ENCODE measurements around the gene TIMELESS. TPM values are rescaled to one million over a fixed set of nuclear protein-coding genes. Genes with fewer than 3 reads are reported as not detected.
"Not testable (repeated sequence)": the region's sequence is repeated elsewhere in the genome, so short reads cannot be mapped to it uniquely, and the experiment has no call there.

The TIMELESS gene, protein sequence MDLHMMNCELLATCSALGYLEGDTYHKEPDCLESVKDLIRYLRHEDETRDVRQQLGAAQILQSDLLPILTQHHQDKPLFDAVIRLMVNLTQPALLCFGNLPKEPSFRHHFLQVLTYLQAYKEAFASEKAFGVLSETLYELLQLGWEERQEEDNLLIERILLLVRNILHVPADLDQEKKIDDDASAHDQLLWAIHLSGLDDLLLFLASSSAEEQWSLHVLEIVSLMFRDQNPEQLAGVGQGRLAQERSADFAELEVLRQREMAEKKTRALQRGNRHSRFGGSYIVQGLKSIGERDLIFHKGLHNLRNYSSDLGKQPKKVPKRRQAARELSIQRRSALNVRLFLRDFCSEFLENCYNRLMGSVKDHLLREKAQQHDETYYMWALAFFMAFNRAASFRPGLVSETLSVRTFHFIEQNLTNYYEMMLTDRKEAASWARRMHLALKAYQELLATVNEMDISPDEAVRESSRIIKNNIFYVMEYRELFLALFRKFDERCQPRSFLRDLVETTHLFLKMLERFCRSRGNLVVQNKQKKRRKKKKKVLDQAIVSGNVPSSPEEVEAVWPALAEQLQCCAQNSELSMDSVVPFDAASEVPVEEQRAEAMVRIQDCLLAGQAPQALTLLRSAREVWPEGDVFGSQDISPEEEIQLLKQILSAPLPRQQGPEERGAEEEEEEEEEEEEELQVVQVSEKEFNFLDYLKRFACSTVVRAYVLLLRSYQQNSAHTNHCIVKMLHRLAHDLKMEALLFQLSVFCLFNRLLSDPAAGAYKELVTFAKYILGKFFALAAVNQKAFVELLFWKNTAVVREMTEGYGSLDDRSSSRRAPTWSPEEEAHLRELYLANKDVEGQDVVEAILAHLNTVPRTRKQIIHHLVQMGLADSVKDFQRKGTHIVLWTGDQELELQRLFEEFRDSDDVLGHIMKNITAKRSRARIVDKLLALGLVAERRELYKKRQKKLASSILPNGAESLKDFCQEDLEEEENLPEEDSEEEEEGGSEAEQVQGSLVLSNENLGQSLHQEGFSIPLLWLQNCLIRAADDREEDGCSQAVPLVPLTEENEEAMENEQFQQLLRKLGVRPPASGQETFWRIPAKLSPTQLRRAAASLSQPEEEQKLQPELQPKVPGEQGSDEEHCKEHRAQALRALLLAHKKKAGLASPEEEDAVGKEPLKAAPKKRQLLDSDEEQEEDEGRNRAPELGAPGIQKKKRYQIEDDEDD
- total RNA-seq = 43.7 and 45.6 TPM in 2 replicates

DNA sequence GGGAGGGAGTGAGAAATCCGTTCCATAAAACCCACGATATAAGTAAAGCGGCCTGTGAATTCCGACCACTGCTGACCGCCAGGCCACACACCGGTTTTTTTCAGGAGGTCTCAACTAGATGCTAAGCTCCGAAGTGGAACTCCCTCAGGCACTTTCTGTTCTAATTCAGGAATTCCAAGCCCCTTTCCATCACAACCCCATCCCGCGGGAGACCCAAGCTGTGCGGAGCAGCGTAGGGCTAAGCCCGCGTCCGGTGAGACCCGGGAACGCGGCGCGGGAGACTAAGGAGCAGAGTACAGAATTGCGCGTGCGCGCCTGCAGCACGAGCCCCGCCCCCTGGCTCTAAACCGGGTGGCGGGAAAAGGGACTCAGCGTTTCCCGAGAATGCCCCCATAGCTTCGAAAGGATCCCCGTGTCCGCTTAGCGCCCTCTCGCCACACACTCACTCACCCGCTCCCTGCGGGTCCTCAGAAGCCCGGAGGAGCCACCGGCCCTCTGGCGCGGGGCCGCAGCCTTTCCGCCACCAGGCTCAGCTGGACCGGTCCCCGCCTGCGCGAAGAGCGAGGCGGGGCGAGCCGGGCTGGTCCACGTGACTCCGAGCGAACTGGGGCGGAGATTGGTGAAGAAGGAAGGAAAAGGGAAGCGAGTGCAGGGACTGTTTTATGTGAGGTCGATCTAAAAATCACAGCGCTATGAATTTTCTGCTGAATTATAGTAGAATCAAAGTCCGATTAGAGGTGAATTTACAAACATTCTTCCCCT lies at the start of gene TIMELESS:
Gene TIMELESS (minus strand): TSS at position 567 of the 762 bp plus-strand sequence. CDS start 15,256 bp downstream, outside the sequence.
- intact Hi-C loops (cut with micrococcal nuclease) = loop anchor here (1.0 to 5.0 kb wide), 6 partner anchors 19 to 347 kb away; partner anchors contain the start of genes CNPY2, CS, PA2G4 and PAN2
- Mint-ChIP-seq H3K4me1 (ENCODE audit: low read depth) (peaks cover 24% of the 10 kb centered on the region), H3K27me3 (ENCODE audit: low read depth) (no peaks in the 10 kb centered on the region), H3K9me3 (peaks cover 3% of the 10 kb centered on the region), H3K4me3 (ENCODE audit: low read depth) (peak within 1 kb of the TSS; percentile 86), H3K27ac (peak within 1 kb of the TSS; percentile 86), H3K36me3 (ENCODE audit: low read depth) (peaks cover 18% of the 10 kb centered on the region)
- DNase-seq (ENCODE audit: low spot score) = peak; percentile 88

DNA sequence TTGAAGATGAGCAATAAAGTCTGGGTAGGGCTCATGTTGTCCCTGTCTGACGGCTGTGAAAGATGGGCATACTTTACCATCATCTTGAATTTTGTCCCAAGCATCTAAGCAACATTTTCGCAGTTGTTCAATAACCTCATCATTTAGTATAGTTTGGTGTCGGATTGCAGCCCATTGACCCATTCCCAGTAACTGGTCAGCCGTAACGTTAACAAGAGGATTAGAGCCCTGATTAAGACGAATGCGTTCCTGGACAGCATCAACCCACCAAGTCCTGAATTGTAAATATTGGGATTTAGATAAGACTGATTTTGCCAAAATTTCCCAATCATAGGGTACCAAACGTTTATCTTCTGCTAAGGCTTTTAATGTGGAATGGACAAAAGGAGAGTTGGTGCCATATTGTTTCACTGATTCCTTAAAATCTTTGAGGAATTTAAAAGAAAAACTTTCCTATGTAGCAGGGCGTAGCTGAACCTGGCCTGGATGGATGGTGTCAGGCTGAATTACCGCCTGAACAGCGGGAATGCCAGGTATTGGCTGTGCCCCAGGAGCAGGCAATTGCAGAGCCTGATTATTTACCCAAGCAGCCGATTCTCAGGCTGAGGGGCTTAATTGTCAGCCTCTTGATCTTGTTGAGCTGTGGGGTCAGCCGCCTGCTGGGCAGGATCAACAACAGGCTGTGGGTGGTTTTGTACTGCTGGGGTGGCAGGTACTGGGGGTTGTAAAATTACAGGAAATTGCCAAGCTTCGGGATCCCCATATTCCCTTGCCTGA lies 49.1 kb upstream of the TIMELESS start:
- intact Hi-C loops (cut with micrococcal nuclease); H3K4me1 Mint-ChIP-seq (ENCODE audit: low read depth): not testable (repeated sequence)

DNA sequence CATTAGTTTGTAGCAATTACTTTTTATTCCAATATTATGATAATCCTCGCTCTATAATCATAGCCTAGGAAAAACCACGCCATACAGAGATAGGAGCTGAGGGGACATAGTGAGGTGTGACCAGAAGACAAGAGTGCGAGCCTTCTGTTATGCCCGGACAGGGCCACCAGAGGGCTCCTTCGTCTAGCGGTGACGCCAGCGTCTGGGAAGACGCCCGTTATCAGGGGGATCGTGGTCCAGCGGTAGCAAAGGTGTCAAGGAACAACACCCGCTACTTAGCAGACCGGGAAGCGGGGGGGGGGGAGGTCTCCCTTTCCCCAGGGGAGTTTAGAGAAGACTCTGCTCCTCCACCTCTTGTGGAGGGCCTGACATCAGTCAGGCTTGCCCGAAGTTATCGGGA lies 47.5 kb upstream of the TIMELESS start:
- H3K36me3 Mint-ChIP-seq (ENCODE audit: low read depth); intact Hi-C loops (cut with micrococcal nuclease); H3K9me3 Mint-ChIP-seq: not testable (repeated sequence)

More for the DNA sequence above, 49.1 kb upstream of the TIMELESS start:
- not testable (repeated sequence) for H3K9me3 Mint-ChIP-seq; H3K27me3 Mint-ChIP-seq (ENCODE audit: low read depth); H3K36me3 Mint-ChIP-seq (ENCODE audit: low read depth); H3K4me3 Mint-ChIP-seq (ENCODE audit: low read depth); H3K27ac Mint-ChIP-seq; DNase-seq (ENCODE audit: low spot score)

DNA sequence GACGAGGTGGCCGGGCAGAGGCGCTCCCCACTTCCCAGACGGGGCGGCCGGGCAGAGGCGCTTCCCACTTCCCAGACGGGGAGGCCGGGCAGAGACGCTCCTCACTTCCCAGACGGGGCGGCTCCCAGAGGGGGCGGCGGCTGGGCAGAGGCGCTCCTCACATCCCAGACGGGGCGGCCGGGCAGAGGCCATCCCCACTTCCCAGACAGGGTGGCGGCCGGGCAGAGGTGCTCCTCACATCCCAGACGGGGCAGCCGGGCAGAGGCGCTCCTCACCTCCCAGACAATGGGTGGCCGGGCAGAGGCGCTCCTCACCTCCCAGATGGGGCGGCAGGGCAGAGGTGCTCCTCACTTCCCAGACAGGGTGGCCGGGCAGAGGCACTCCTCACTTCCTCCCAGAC lies 45.3 kb upstream of the TIMELESS start:
- H3K4me3 Mint-ChIP-seq (ENCODE audit: low read depth); H3K27ac Mint-ChIP-seq; H3K36me3 Mint-ChIP-seq (ENCODE audit: low read depth); H3K9me3 Mint-ChIP-seq; intact Hi-C loops (cut with micrococcal nuclease); H3K4me1 Mint-ChIP-seq (ENCODE audit: low read depth); DNase-seq (ENCODE audit: low spot score): not testable (repeated sequence)
- peaks cover 21% of the 10 kb centered on the region for H3K27me3 Mint-ChIP-seq (ENCODE audit: low read depth)

More for the DNA sequence above, 47.5 kb upstream of the TIMELESS start:
- DNase-seq (ENCODE audit: low spot score) = peak; percentile 38
- not testable (repeated sequence) for H3K27me3 Mint-ChIP-seq (ENCODE audit: low read depth); H3K27ac Mint-ChIP-seq; H3K4me1 Mint-ChIP-seq (ENCODE audit: low read depth)
- H3K4me3 Mint-ChIP-seq (ENCODE audit: low read depth) = peak overlapping the region; percentile 30

DNA sequence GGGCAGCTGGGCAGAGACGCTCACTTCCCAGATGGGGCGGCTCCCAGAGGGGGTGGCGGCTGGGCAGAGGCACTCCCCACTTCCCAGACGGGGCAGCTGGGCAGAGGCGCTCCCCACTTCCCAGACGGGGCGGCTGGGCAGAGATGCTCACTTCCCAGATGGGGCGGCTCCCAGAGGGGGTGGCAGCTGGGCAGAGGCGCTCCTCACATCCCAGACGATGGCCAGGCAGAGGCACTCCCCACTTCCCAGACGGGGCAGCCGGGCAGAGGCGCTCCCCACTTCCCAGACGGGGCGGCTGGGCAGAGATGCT lies 44.8 kb upstream of the TIMELESS start:
- H3K36me3 Mint-ChIP-seq (ENCODE audit: low read depth); intact Hi-C loops (cut with micrococcal nuclease): not testable (repeated sequence)

DNA sequence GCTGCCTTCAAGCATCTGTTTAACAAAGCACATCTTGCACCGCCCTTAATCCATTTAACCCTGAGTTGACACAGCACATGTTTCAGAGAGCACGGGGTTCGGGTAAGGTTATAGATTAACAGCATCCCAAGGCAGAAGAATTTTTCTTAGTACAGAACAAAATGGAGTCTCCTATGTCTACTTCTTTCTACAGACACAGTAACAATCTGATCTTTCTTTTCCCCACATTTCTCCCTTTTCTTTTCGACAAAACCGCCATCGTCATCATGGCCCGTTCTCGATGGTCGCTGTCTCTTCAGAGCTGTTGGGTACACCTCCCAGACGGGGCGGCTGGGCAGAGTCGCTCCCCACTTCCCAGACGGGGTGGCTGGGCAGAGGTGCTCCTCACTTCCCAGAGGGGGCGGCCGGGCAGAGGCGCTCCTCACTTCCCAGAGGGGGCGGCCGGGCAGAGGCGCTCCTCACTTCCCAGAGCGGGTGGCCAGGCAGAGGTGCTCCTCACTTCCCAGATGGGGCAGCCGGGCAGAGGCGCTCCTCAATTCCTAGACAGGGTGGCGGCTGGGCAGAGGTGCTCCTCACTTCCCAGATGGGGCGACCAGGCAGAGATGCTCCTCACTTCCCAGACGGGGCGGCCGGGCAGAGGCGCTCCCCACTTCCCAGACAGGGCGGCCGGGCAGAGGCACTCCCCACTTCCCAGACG lies 44.3 kb upstream of the TIMELESS start:
- H3K27me3 Mint-ChIP-seq (ENCODE audit: low read depth) = peaks cover 26% of the 10 kb centered on the region
- H3K36me3 Mint-ChIP-seq (ENCODE audit: low read depth); H3K9me3 Mint-ChIP-seq; intact Hi-C loops (cut with micrococcal nuclease); H3K4me1 Mint-ChIP-seq (ENCODE audit: low read depth); H3K4me3 Mint-ChIP-seq (ENCODE audit: low read depth); H3K27ac Mint-ChIP-seq; DNase-seq (ENCODE audit: low spot score): not testable (repeated sequence)

More for the DNA sequence above, 44.8 kb upstream of the TIMELESS start:
- H3K4me3 Mint-ChIP-seq (ENCODE audit: low read depth); DNase-seq (ENCODE audit: low spot score); H3K27ac Mint-ChIP-seq; H3K4me1 Mint-ChIP-seq (ENCODE audit: low read depth); H3K9me3 Mint-ChIP-seq: not testable (repeated sequence)
- peaks cover 26% of the 10 kb centered on the region for H3K27me3 Mint-ChIP-seq (ENCODE audit: low read depth)

DNA sequence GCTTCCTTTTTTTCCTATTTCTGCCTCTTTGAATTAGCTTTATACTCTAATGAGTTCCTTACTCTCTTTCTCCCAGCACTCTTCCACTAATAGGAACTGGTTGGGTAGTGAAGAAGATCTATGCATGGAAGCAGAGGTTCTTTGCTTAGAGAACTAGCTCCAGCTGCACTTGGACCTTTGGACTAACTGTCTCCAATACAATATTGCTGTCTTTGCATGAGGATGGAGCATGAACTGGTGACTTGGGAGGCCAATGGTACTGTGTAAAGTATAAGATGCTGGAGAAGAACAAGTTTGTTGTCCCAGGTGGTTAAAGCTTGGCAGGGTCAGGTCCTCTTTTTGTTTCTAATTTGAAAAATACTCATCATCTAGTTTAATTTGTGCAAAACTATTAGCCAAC lies 41.1 kb upstream of the TIMELESS start:
- H3K4me1 Mint-ChIP-seq (ENCODE audit: low read depth) = peaks cover 12% of the 10 kb centered on the region
- peaks cover 4% of the 10 kb centered on the region for H3K36me3 Mint-ChIP-seq (ENCODE audit: low read depth)
- intact Hi-C loops (cut with micrococcal nuclease) = no loop called here
- peaks cover 42% of the 10 kb centered on the region for H3K27me3 Mint-ChIP-seq (ENCODE audit: low read depth)
- H3K4me3 Mint-ChIP-seq (ENCODE audit: low read depth) = no peak overlapping the region
- H3K9me3 Mint-ChIP-seq = no peaks in the 10 kb centered on the region
- no peak overlapping the region for H3K27ac Mint-ChIP-seq
- no peak for DNase-seq (ENCODE audit: low spot score)

DNA sequence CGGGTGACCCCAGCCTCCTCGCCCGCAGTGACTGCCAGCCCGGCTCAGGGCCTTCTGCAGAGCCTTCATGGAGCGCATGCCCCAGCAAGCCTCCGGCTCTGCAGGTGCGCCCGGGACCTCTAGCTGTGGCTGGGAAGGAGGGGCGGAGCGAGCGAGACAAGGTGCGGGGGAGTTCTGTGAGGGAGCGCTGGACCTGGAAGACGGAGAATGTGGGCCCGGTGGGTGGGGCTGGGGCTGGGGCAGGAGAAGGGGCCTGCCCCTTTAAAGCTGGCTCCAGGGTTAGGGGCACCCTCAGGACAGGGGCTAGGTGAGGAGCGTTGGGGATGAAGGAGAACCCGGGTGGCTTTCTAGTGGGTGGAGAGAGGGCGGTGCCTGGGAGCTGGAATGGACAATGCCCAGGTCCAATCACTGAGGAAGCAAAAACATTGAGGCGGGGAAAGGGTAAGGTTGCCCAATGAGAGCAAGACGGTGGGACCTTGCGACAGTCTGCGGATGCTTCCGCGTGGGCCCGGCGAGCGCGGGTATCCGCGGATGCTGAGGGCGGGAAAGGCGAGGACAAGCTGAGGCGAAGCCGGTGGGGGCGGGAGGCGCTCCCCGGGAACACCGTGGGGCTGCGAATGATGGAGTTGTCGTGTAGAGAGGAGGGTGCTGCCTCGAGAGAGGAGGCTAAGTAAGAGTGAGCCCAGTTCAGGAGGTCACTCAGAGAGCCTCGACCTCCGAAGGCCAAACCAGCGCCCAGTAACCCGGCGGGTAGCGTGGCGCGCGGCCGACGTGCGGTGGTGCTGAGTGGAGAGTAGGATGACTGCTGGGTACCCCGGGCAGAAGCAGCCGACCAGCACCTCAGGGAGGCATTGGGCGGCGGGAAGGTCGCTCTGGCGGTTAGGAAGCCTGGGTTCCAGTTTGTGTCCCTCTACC lies 39.1 kb upstream of the TIMELESS start, which contains the start of gene GLS2:
Gene GLS2 (minus strand): TSS at position 121 of the 915 bp plus-strand sequence. CDS start 43 bp downstream, at position 78.
- peaks cover 41% of the 10 kb centered on the region for H3K27me3 Mint-ChIP-seq (ENCODE audit: low read depth)
- H3K4me3 Mint-ChIP-seq (ENCODE audit: low read depth) = peak within 1 kb of the TSS; percentile 83
- peaks cover 4% of the 10 kb centered on the region for H3K36me3 Mint-ChIP-seq (ENCODE audit: low read depth)
- intact Hi-C loops (cut with micrococcal nuclease) = no loop called here
- peaks cover 12% of the 10 kb centered on the region for H3K4me1 Mint-ChIP-seq (ENCODE audit: low read depth)
- no peak within 1 kb of the TSS for H3K27ac Mint-ChIP-seq
- H3K9me3 Mint-ChIP-seq = no peaks in the 10 kb centered on the region
- DNase-seq (ENCODE audit: low spot score) = peak; percentile 54

DNA sequence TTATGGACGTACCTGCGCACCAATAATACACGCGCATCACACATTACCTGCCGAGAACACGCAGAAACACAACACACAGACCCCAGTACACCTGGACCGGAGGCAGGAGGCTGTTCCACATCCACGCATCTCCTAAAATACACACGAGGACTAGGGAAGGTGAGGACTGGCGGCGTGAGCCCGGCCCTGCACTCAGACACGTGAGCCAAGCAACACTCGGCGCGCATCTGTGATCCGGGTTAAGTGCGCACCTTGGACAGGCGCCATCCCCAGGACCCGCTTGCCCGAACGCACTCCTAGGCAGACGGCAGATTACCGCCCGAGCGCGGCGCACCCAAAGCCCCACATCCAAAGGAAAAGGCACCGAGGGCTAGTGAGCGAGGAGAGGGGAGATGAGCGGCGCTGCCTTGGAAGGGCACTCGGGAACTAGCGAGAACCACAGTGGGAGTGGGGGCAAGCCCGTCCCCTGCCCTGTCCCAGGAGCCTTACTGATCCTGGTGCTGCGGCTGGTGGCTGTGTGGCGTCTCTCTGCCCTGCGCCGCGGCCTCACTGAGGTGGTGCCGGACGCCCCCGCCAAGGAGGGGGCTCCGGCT lies 38.3 kb upstream of the TIMELESS start:
- Mint-ChIP-seq H3K9me3 (no peaks in the 10 kb centered on the region), H3K36me3 (ENCODE audit: low read depth) (peaks cover 4% of the 10 kb centered on the region), H3K27ac (no peak overlapping the region), H3K4me1 (ENCODE audit: low read depth) (peaks cover 12% of the 10 kb centered on the region), H3K27me3 (ENCODE audit: low read depth) (peaks cover 39% of the 10 kb centered on the region), H3K4me3 (ENCODE audit: low read depth) (peak overlapping the region; percentile 83)
- intact Hi-C loops (cut with micrococcal nuclease) = no loop called here
- DNase-seq (ENCODE audit: low spot score) = no peak

DNA sequence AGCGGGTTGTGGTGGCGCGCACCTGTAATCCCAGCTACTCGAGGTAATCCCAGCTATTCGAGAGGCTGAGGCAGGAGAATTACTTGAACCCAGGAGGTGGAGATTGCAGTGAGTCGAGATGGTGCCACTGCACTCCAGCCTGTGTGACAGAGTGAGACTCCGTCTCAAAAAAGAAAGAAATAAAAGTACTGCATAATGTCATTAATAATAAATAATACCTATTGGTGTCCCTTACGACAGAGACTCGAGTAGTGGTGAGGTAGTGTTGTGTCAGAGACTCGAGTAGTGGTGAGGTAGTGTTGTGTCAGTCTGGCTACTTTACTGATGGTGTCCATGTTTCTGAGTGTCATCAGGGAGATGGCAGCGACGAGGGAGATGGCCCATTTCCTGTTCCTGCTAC lies 37.5 kb upstream of the TIMELESS start:
- intact Hi-C loops (cut with micrococcal nuclease) = no loop called here

More for the DNA sequence above, 37.5 kb upstream of the TIMELESS start:
- no peak for DNase-seq (ENCODE audit: low spot score)
- Mint-ChIP-seq H3K9me3 (no peaks in the 10 kb centered on the region), H3K36me3 (ENCODE audit: low read depth) (peaks cover 4% of the 10 kb centered on the region), H3K4me1 (ENCODE audit: low read depth) (peaks cover 12% of the 10 kb centered on the region), H3K27me3 (ENCODE audit: low read depth) (peaks cover 36% of the 10 kb centered on the region), H3K27ac (no peak overlapping the region), H3K4me3 (ENCODE audit: low read depth) (no peak overlapping the region)
